Measurements from ENCODE around the gene DYNC2I2.

- TF ChIP-seq NANOG (IDR thresholded peaks at IDR 0.05; ENCODE audit: borderline replicate concordance) (no peak), EZH2phosphoT487 (IDR thresholded peaks at IDR 0.05; ENCODE audit: unreplicated experiment) (no peak), EZH2 (IDR thresholded peaks at IDR 0.05; ENCODE audit: low read depth, unreplicated experiment) (no peak), POLR2AphosphoS5 (IDR thresholded peaks at IDR 0.05; ENCODE audit: low read depth) (no peak), ZNF114 (CRISPR knock-in tag; IDR thresholded peaks at IDR 0.05) (no peak), CREB1 (CRISPR knock-in tag; IDR thresholded peaks at IDR 0.05; ENCODE audit: low read depth) (no peak), ZNF331 (CRISPR knock-in tag; IDR thresholded peaks at IDR 0.05; ENCODE audit: low read depth) (no peak), STAT1 (IDR thresholded peaks at IDR 0.05; ENCODE audit: unreplicated experiment) (no peak)
- TF ChIP-seq, protein P1, sequence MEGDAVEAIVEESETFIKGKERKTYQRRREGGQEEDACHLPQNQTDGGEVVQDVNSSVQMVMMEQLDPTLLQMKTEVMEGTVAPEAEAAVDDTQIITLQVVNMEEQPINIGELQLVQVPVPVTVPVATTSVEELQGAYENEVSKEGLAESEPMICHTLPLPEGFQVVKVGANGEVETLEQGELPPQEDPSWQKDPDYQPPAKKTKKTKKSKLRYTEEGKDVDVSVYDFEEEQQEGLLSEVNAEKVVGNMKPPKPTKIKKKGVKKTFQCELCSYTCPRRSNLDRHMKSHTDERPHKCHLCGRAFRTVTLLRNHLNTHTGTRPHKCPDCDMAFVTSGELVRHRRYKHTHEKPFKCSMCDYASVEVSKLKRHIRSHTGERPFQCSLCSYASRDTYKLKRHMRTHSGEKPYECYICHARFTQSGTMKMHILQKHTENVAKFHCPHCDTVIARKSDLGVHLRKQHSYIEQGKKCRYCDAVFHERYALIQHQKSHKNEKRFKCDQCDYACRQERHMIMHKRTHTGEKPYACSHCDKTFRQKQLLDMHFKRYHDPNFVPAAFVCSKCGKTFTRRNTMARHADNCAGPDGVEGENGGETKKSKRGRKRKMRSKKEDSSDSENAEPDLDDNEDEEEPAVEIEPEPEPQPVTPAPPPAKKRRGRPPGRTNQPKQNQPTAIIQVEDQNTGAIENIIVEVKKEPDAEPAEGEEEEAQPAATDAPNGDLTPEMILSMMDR (conservative IDR thresholded peaks at IDR 0.05; ENCODE audit: low read depth in 2 of 2): no peak
- TF ChIP-seq, protein P2, sequence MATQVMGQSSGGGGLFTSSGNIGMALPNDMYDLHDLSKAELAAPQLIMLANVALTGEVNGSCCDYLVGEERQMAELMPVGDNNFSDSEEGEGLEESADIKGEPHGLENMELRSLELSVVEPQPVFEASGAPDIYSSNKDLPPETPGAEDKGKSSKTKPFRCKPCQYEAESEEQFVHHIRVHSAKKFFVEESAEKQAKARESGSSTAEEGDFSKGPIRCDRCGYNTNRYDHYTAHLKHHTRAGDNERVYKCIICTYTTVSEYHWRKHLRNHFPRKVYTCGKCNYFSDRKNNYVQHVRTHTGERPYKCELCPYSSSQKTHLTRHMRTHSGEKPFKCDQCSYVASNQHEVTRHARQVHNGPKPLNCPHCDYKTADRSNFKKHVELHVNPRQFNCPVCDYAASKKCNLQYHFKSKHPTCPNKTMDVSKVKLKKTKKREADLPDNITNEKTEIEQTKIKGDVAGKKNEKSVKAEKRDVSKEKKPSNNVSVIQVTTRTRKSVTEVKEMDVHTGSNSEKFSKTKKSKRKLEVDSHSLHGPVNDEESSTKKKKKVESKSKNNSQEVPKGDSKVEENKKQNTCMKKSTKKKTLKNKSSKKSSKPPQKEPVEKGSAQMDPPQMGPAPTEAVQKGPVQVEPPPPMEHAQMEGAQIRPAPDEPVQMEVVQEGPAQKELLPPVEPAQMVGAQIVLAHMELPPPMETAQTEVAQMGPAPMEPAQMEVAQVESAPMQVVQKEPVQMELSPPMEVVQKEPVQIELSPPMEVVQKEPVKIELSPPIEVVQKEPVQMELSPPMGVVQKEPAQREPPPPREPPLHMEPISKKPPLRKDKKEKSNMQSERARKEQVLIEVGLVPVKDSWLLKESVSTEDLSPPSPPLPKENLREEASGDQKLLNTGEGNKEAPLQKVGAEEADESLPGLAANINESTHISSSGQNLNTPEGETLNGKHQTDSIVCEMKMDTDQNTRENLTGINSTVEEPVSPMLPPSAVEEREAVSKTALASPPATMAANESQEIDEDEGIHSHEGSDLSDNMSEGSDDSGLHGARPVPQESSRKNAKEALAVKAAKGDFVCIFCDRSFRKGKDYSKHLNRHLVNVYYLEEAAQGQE (IDR thresholded peaks at IDR 0.05; ENCODE audit: unreplicated experiment): no peak
Measured at GRCh38 chr9:128677794-128678193, 21.1 kb upstream of the DYNC2I2 start.
